Panc1 (cell line): ENCODE data around the gene APOBEC3A.

Experiments
- CTCF ChIP-seq: fragments of 450-650 bp; IDR thresholded peaks from 2 replicates; pipeline ENCODE4 v1.5.1; 2017; ENCODE audit warnings: mild to moderate bottlenecking
- POLR2AphosphoS5 ChIP-seq: IDR thresholded peaks from 2 replicates; pipeline ENCODE4 v1.6.1; 2012; ENCODE audit warnings: mild to moderate bottlenecking, low read depth, low read length, moderate library complexity
- REST ChIP-seq, 2 experiments: IDR thresholded peaks; 2 replicates each; pipeline ENCODE4 v1.6.1; 2011 to 2012; ENCODE audit warnings: low read depth in 2 of 2, control low read depth in 1 of 2, low read length in 1 of 2, mild to moderate bottlenecking in 1 of 2, moderate library complexity in 1 of 2; ENCODE audit not compliant: insufficient read depth in 1 of 2
- SIN3A ChIP-seq: IDR thresholded peaks from 2 replicates; pipeline ENCODE4 v1.6.1; 2012; ENCODE audit warnings: low read depth, mild to moderate bottlenecking, low read length, moderate library complexity, borderline replicate concordance; ENCODE audit not compliant: insufficient read depth
- TCF7L2 ChIP-seq: IDR thresholded peaks from 2 replicates; pipeline ENCODE4 v1.6.1; 2011; ENCODE audit warnings: mild to moderate bottlenecking, low read depth, low read length, inconsistent platforms

GRCh38 chr22:38943201-38943600 is 14.2 kb upstream of the APOBEC3A start:
- TF ChIP-seq CTCF (no peak), POLR2AphosphoS5 (no peak), REST (IDR thresholded peaks at IDR 0.05; ENCODE audit: insufficient read depth in 1 of 2, low read depth in 2 of 2, low read length in 1 of 2) (no peak), TCF7L2 (no peak), SIN3A (no peak)
